Nephron (organoid): ENCODE data around the gene ATG4B.

Experiments
- H3K27ac Mint-ChIP-seq, 3 experiments: 2 replicates each; pipeline ENCODE4 v1.8.0; 2020; ENCODE audit warnings: mixed read lengths in 3 of 3, mild to moderate bottlenecking in 2 of 3, moderate library complexity in 1 of 3
- H3K27me3 Mint-ChIP-seq: 2 replicates; pipeline ENCODE4 v1.8.0; 2021; ENCODE audit warnings: low read depth, mild to moderate bottlenecking, moderate library complexity, mixed read lengths
- H3K36me3 Mint-ChIP-seq: 2 replicates; pipeline ENCODE4 v1.8.0; 2020; ENCODE audit warnings: low read depth, mixed read lengths
- H3K4me1 Mint-ChIP-seq: 2 replicates; pipeline ENCODE4 v1.8.0; 2020; ENCODE audit warnings: mixed read lengths
- H3K4me3 Mint-ChIP-seq, 3 experiments: 2 replicates each; pipeline ENCODE4 v1.8.0; 2020; ENCODE audit warnings: mild to moderate bottlenecking in 3 of 3, mixed read lengths in 3 of 3, moderate library complexity in 2 of 3
- H3K9me3 Mint-ChIP-seq: 2 replicates; pipeline ENCODE4 v1.8.0; 2020; ENCODE audit warnings: mixed read lengths
- CTCF ChIP-seq, 3 experiments: fragments of 200-600 bp; sonication (generic); IDR thresholded peaks; one replicate each; pipeline ENCODE4 v1.5.0; 2021; ENCODE audit warnings: antibody characterized with exemption in 3 of 3; ENCODE audit not compliant: unreplicated experiment in 3 of 3

The ATG4B gene

GRCh38 chr2:241611062-241611461 is 26.4 kb upstream of the ATG4B start:
- Mint-ChIP-seq H3K36me3 (peaks cover 9% of the 10 kb centered on the region), H3K27me3 (no peaks in the 10 kb centered on the region), H3K4me3 (peak overlapping the region; percentile 18 to 81 (median 63)), H3K9me3 (no peaks in the 10 kb centered on the region), H3K27ac (peak overlapping the region in 1 of 3 experiments; percentile 2), H3K4me1 (peaks cover 31% of the 10 kb centered on the region)
- TF ChIP-seq CTCF (IDR thresholded peaks at IDR 0.05; ENCODE audit: unreplicated experiment in 3 of 3): no peak

DNA sequence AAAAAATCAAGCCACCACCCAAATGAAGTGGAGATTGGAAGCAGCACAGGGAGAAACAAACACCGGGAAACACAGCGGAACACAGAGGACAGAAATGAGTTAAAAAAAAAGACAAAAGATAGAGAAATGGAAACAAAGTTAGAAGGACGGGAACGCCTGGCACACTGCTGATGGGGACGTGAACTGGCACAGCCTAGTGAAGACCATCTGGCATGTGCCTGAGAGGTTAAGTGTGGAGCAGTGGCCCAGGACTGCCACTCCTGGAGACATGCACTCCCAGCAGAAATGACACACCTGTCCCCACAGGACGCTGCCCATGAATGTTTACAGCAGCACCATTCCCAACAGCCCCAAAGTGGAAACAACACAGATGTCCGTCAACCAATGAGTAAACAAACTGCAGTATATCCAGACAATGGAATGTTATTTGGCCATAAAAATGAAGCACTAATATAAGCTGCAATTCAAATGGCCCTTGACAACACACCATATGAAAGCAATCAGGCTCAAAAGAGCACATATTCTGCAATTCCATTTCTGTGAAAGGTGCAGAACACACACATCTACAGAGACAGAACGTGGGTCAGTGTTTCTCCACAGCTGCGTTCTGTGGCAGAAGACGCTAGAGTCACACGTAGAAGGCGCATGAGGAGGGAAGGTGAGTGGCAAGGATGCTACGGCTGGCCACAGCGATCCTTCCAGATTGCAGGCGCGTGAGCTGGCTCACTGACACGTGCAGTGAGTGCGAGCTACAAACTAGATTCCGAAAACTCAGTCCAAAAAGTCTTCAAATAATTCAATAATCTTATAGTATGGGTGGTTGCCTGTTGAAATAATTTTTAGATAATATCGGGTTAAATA is 25.1 kb upstream of the ATG4B start:
- Mint-ChIP-seq H3K27me3 (no peaks in the 10 kb centered on the region), H3K36me3 (peaks cover 6% of the 10 kb centered on the region)

DNA sequence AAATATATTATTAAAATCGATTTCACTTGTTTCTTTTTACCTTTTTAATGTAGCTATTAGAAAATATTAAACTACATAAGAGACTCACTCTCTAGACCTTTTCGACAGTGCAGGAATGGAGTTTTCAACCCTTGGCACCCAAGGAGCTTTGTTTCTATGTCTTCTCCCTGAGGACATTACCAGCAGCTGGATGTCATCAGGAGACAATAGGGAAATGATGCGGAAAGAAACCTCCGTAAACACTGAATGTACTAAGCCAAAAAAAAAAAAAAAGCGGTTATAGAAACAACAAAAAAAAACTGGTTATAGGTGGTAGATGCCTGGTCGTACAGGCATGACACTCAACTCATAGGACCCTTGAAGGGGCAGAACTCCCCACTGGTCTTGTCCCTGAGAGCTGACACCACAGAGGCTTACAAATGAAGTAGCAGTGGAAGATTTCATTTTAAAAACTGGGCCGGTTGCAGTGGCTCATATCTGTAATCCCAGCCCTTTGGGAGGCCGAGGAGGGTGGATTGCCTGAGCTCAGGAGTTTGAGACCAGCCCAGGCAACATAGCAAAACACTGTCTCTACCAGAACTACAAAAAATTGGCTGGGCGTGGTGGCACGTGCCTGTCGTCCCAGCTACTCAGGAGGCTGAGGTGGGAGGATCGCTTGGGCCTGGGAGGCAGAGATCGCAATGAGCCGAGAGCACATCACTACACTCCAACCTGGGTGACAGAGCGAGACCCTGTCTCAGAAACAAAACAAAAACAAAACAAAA is 24.3 kb upstream of the ATG4B start:
- Mint-ChIP-seq H3K9me3 (no peaks in the 10 kb centered on the region), H3K36me3 (peaks cover 11% of the 10 kb centered on the region), H3K4me1 (peaks cover 37% of the 10 kb centered on the region), H3K27ac (peak overlapping the region; percentile 4 to 54 (median 37)), H3K4me3 (no peak overlapping the region), H3K27me3 (no peaks in the 10 kb centered on the region)
- TF ChIP-seq CTCF (IDR thresholded peaks at IDR 0.05; ENCODE audit: unreplicated experiment in 3 of 3): no peak

More for the DNA sequence above, 25.1 kb upstream of the ATG4B start:
- TF ChIP-seq CTCF (IDR thresholded peaks at IDR 0.05; ENCODE audit: unreplicated experiment in 3 of 3): no peak
- H3K4me3 Mint-ChIP-seq: no peak overlapping the region
- H3K9me3 Mint-ChIP-seq: no peaks in the 10 kb centered on the region
- H3K4me1 Mint-ChIP-seq: peaks cover 34% of the 10 kb centered on the region
- H3K27ac Mint-ChIP-seq: peak overlapping the region; percentile 4 to 73 (median 37)

GRCh38 chr2:241615041-241615440 is 22.5 kb upstream of the ATG4B start:
- Mint-ChIP-seq H3K4me1 (peaks cover 33% of the 10 kb centered on the region), H3K4me3 (peak overlapping the region in 1 of 3 experiments; percentile 25), H3K27me3 (no peaks in the 10 kb centered on the region), H3K36me3 (peaks cover 24% of the 10 kb centered on the region), H3K9me3 (no peaks in the 10 kb centered on the region), H3K27ac (peak overlapping the region in 1 of 3 experiments; percentile 32)
- no peak for TF ChIP-seq CTCF (IDR thresholded peaks at IDR 0.05; ENCODE audit: unreplicated experiment in 3 of 3)

DNA sequence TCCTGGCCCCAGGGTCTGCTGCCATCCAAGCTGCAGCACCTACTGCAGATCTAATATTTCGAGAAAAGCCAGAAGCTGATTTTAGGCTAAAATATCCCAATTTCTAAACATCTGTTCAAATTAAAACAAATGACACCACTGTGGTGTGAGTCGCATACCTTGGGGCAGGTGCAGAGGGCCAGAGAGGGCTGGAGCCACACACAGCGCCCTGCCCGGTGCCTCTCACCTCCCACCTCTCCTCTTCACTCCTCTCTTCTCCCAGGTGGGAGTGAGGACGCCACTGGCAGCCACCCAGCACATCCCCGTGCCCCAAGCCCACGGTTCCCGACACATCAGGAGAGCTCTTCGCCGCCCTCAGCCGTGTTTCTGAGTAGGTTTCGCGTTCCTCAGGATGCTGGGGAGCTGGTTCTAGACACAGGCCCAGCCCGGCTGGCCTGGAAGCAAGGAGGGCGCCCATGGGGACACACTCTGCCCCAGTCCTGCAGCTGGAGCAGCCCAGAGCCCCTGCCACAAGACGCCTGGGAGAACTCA is 21.9 kb upstream of the ATG4B start:
- Mint-ChIP-seq H3K27me3 (no peaks in the 10 kb centered on the region), H3K4me1 (peaks cover 30% of the 10 kb centered on the region)
- TF ChIP-seq CTCF (IDR thresholded peaks at IDR 0.05; ENCODE audit: unreplicated experiment in 3 of 3): no peak

More for the DNA sequence above, 21.9 kb upstream of the ATG4B start:
- no peaks in the 10 kb centered on the region for H3K9me3 Mint-ChIP-seq
- peaks cover 29% of the 10 kb centered on the region for H3K36me3 Mint-ChIP-seq
- peak overlapping the region in 1 of 3 experiments; percentile 62 for H3K4me3 Mint-ChIP-seq
- H3K27ac Mint-ChIP-seq: peak overlapping the region in 1 of 3 experiments; percentile 68
